HFFc6 (cell line): ENCODE measurements around the gene FAM83G. TPM values are rescaled to one million over a fixed set of nuclear protein-coding genes. Genes with fewer than 3 reads are reported as not detected.
A peak's percentile ranks its signal among the peaks of the same experiment; 100 is the strongest.

Source experiments
- DNase-seq: peaks from one replicate; pipeline ENCODE4 v3.0.0-alpha.2; 2018
- H3K27ac Mint-ChIP-seq: 2 replicates; pipeline ENCODE4 v1.8.0; 2020; ENCODE audit warnings: mild to moderate bottlenecking, mixed read lengths
- H3K27me3 Mint-ChIP-seq: 2 replicates; pipeline ENCODE4 v1.8.0; 2021; ENCODE audit warnings: mild to moderate bottlenecking, moderate library complexity, mixed read lengths; ENCODE audit not compliant: insufficient read depth
- H3K36me3 Mint-ChIP-seq: 2 replicates; pipeline ENCODE4 v1.8.0; 2021; ENCODE audit warnings: low read depth, mixed read lengths
- H3K4me1 Mint-ChIP-seq: 2 replicates; pipeline ENCODE4 v1.8.0; 2020; ENCODE audit warnings: low read depth, mixed read lengths
- H3K4me3 Mint-ChIP-seq: 2 replicates; pipeline ENCODE4 v1.8.0; 2020; ENCODE audit warnings: mild to moderate bottlenecking, moderate library complexity, mixed read lengths
- H3K9me3 Mint-ChIP-seq: 2 replicates; pipeline ENCODE4 v1.8.0; 2020; ENCODE audit warnings: mild to moderate bottlenecking, mixed read lengths
- total RNA-seq, 6 experiments: library from RNA; stranded (reverse); fragmentation: NEBNext Ultra II Directional; extraction: Animal tissue kit (Norgen Biotek cat#: 25700); gene quantifications; 2 replicates in 1 of 6; 3 replicates in 5 of 6; pipeline ENCODE4 v1.2.3, GENCODE V29; 2021
- TF ChIP-seq, protein P1 (sequence below): fragments of 200-600 bp; sonication (generic); IDR thresholded peaks from 2 replicates; pipeline ENCODE4 v1.5.0; 2021; ENCODE audit warnings: antibody characterized with exemption, mild to moderate bottlenecking

The FAM83G gene
- total RNA-seq, 6 experiments from 2014 or later = 21.0 to 24.0 (median 21.7) TPM

- Mint-ChIP-seq H3K4me1 (peaks cover 32% of the 10 kb centered on the region), H3K9me3 (peaks cover 10% of the 10 kb centered on the region), H3K27me3 (no peaks in the 10 kb centered on the region; the same call in 1 of the 2 replicates), H3K4me3 (peak overlapping the region; percentile 91; the same call in 1 of the 2 replicates), H3K36me3 (peaks cover 25% of the 10 kb centered on the region), H3K27ac (peak overlapping the region; percentile 48; the same call in 1 of the 2 replicates)
- no peak for DNase-seq
- TF ChIP-seq, protein P1, sequence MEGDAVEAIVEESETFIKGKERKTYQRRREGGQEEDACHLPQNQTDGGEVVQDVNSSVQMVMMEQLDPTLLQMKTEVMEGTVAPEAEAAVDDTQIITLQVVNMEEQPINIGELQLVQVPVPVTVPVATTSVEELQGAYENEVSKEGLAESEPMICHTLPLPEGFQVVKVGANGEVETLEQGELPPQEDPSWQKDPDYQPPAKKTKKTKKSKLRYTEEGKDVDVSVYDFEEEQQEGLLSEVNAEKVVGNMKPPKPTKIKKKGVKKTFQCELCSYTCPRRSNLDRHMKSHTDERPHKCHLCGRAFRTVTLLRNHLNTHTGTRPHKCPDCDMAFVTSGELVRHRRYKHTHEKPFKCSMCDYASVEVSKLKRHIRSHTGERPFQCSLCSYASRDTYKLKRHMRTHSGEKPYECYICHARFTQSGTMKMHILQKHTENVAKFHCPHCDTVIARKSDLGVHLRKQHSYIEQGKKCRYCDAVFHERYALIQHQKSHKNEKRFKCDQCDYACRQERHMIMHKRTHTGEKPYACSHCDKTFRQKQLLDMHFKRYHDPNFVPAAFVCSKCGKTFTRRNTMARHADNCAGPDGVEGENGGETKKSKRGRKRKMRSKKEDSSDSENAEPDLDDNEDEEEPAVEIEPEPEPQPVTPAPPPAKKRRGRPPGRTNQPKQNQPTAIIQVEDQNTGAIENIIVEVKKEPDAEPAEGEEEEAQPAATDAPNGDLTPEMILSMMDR = no peak
Measured at GRCh38 chr17:19000531-19001325, 3.8 kb downstream of the FAM83G start.

DNA sequence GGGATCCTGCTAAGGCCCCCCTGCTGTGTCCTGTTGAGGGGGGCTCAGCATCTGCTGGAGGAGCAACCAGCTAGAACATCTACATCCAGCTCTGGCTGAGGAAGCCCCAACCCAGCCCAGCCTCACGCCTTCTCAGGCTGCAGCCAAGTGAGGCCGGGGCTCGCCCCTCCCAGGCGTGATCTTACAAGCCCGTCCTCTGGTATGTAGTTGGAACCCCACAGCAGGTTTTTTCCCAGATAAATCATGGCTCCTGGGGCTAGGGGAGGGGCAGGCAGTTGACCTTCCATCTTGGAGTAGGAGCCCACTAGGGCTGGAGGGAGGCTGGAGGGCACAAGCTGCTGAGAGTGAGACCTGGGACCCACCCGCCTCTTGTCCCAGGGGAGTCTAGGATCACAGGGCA, 4.7 kb downstream of the FAM83G start:
- H3K27ac Mint-ChIP-seq = no peak overlapping the region
- DNase-seq = no peak

DNA sequence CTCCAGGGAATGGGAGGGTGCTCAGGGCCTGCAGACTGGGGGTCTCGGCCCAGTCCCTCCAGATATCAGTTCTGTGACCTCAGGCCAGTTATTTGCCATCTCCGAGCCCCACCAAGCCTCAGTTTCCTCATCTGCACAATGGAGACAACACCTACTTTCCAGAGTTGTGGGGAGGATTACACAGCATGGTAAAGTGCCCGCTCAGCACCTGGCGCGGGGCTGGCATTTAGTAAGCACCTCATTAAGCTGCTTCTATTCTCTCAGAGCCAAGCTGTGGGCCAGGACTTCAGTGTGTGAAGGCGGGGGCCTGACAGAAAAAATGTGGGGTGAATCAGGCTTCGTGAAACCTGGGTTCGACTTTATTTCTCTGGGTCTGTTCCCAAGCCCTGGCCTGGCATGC, 5.2 kb downstream of the FAM83G start:
- Mint-ChIP-seq H3K4me3 (no peak overlapping the region), H3K27ac (no peak overlapping the region), H3K9me3 (peaks cover 21% of the 10 kb centered on the region), H3K36me3 (peaks cover 36% of the 10 kb centered on the region), H3K4me1 (peaks cover 32% of the 10 kb centered on the region), H3K27me3 (no peaks in the 10 kb centered on the region; the same call in 1 of the 2 replicates)
- no peak for DNase-seq
- TF ChIP-seq, protein P1 = no peak

More for the DNA sequence above, 4.7 kb downstream of the FAM83G start:
- Mint-ChIP-seq H3K4me1 (peaks cover 32% of the 10 kb centered on the region), H3K36me3 (peaks cover 33% of the 10 kb centered on the region), H3K27me3 (no peaks in the 10 kb centered on the region; the same call in 1 of the 2 replicates), H3K9me3 (peaks cover 18% of the 10 kb centered on the region), H3K4me3 (no peak overlapping the region; the same call in 1 of the 2 replicates)
- TF ChIP-seq, protein P1 = no peak

- H3K4me3 Mint-ChIP-seq = no peak overlapping the region
- H3K4me1 Mint-ChIP-seq = peaks cover 26% of the 10 kb centered on the region
- peaks cover 21% of the 10 kb centered on the region for H3K9me3 Mint-ChIP-seq
- TF ChIP-seq, protein P1 = no peak
- no peak overlapping the region; the same call in 1 of the 2 replicates for H3K27ac Mint-ChIP-seq
- no peak for DNase-seq
- H3K27me3 Mint-ChIP-seq = no peaks in the 10 kb centered on the region; the same call in 1 of the 2 replicates
- H3K36me3 Mint-ChIP-seq = peaks cover 36% of the 10 kb centered on the region
Measured at GRCh38 chr17:18997650-18998196, 6.8 kb downstream of the FAM83G start.

DNA sequence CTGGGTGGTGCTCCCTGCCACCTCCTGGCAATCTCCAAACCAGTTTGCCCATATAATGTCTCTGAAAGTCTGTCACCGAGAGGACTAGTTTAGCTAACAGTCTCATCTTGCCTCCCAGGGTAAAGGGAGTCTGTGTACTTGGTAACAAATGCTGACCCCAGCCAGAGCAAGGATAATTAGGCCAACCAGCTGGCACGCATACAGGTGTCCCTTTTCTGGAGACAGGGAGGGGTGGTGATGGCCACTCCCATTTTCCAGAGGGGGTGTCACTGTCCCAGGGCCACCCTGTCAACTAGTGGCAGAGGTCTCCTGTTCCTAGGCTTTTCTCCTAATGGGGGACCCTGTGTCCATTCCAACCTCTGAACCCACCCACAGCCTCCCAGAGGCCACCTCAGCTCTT, 8.1 kb downstream of the FAM83G start:
- peaks cover 13% of the 10 kb centered on the region for H3K4me1 Mint-ChIP-seq
- H3K27ac Mint-ChIP-seq = no peak overlapping the region
- peaks cover 35% of the 10 kb centered on the region for H3K36me3 Mint-ChIP-seq
- no peak overlapping the region for H3K4me3 Mint-ChIP-seq
- H3K9me3 Mint-ChIP-seq = peaks cover 21% of the 10 kb centered on the region
- TF ChIP-seq, protein P1 = no peak
- no peaks in the 10 kb centered on the region; the same call in 1 of the 2 replicates for H3K27me3 Mint-ChIP-seq
- DNase-seq = no peak
